Measurements from ENCODE around the gene RASA3. TPM values are rescaled to one million over a fixed set of nuclear protein-coding genes. Genes with fewer than 3 reads are reported as not detected.

The RASA3 gene
- total and polyA plus RNA-seq, 5 donors from 2014 or later: 93.8 to 265 (median 99.6) TPM

DNA sequence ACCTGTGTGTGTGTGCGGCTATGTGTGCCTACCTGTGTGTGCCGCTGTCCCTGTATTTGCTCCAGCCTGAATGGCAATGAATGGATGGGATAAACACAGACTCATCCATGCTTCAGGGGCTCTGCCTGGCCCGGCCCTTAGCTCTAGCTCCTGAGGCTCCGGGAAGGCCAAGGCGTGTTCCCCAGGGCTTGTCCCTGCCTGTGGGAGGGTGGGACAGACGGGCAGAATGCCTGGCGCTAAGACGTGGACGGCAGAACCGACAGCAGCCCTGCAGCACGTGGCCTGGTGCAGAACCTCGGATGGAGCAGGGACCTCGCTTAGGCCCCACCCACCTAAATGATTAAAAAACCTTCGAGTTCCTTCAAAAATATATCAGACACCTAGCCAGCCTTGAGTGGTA, 100.8 kb downstream of the RASA3 start:
- Histone ChIP-seq H3K4me1 (ENCODE audit: control insufficient read depth, insufficient read depth, low read length, poor library complexity, severe bottlenecking) (no peaks in the 10 kb centered on the region), H3K27me3 (ENCODE audit: control insufficient read depth, insufficient read depth, low read length) (no peaks in the 10 kb centered on the region), H3K4me3 (ENCODE audit: low read depth, low read length) (no peak overlapping the region), H3K9me3 (ENCODE audit: control insufficient read depth in 2 of 2, low read length in 2 of 2) (no peaks in the 10 kb centered on the region), H3K27ac (ENCODE audit: insufficient read depth, low read length, poor library complexity, severe bottlenecking) (no peak overlapping the region), H3K36me3 (ENCODE audit: control insufficient read depth, insufficient read depth, low read length) (peaks cover 70% of the 10 kb centered on the region)
- Mint-ChIP-seq H3K9me3 (peaks cover 0 to 1% (median 0%) of the 10 kb centered on the region in 7 donors), H3K27ac (no peak overlapping the region), H3K36me3 (peaks cover 18% of the 10 kb centered on the region), H3K4me3 (no peak overlapping the region), H3K27me3 (no peaks in the 10 kb centered on the region), H3K4me1 (peaks cover 0 to 36% (median 7%) of the 10 kb centered on the region in 4 donors)
- no peak for ATAC-seq (ENCODE audit: low read depth in 2 of 2)
- no peak for DNase-seq

DNA sequence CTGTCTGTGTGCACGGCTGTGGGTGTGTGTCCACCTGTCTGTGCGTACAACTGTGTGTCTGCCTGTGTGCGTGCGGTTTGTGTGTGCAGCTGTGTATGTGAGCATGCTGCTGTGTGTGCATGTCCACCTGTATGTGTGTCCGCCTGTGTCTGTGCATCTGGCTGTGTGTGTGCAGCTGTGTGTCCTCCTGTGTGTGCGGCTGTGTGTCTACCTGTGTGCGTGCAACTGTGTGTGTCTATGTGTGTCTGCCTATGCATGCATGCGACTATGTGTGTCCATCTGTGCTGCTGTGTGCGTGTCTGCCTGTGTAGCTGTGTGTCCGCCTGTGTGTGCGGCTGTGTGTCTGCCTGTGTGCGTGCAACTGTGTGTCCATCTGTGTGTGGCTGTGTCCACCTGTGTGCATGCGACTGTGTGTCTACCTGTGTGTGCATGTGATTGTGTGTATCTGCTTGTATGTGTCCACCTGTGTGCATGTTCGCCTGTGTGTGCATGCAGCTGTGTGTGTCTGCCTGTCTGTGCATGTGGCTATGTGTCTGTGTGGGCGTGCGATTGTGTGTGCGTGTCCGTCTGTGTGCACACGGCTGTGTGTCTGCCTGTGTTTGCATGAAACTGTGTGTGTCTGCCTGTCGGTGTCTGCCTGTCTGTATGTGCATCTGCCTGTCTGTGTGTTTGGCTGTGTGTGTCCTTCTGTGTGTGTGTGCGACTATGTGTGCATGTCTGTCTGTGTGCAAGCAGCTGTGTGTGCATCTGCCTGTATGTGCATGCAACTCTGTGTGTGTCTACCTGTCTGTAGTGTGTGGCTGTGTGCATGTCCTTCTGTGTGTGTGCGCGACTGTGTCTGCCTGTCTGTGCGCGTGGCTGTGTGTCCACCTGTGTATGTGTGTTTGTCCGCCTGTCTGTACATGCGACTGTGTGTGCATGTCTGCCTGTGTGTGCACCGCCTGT, 101.5 kb downstream of the RASA3 start:
- H3K4me1 Mint-ChIP-seq: peaks cover 0 to 31% (median 6%) of the 10 kb centered on the region in 4 donors
- no peak overlapping the region for H3K4me3 Mint-ChIP-seq
- peaks cover 0 to 1% (median 0%) of the 10 kb centered on the region in 7 donors for H3K9me3 Mint-ChIP-seq
- DNase-seq: no peak
- Histone ChIP-seq H3K27ac (ENCODE audit: insufficient read depth, low read length, poor library complexity, severe bottlenecking) (no peak overlapping the region), H3K4me1 (ENCODE audit: control insufficient read depth, insufficient read depth, low read length, poor library complexity, severe bottlenecking) (no peaks in the 10 kb centered on the region), H3K27me3 (ENCODE audit: control insufficient read depth, insufficient read depth, low read length) (no peaks in the 10 kb centered on the region), H3K9me3 (ENCODE audit: control insufficient read depth in 2 of 2, low read length in 2 of 2) (no peaks in the 10 kb centered on the region), H3K36me3 (ENCODE audit: control insufficient read depth, insufficient read depth, low read length) (peaks cover 72% of the 10 kb centered on the region), H3K4me3 (ENCODE audit: low read depth, low read length) (no peak overlapping the region)
- H3K27ac Mint-ChIP-seq: peak overlapping the region in 1 of 3 donors; percentile 9
- no peaks in the 10 kb centered on the region for H3K27me3 Mint-ChIP-seq
- peaks cover 23% of the 10 kb centered on the region for H3K36me3 Mint-ChIP-seq
- ATAC-seq (ENCODE audit: low read depth in 2 of 2): no peak

DNA sequence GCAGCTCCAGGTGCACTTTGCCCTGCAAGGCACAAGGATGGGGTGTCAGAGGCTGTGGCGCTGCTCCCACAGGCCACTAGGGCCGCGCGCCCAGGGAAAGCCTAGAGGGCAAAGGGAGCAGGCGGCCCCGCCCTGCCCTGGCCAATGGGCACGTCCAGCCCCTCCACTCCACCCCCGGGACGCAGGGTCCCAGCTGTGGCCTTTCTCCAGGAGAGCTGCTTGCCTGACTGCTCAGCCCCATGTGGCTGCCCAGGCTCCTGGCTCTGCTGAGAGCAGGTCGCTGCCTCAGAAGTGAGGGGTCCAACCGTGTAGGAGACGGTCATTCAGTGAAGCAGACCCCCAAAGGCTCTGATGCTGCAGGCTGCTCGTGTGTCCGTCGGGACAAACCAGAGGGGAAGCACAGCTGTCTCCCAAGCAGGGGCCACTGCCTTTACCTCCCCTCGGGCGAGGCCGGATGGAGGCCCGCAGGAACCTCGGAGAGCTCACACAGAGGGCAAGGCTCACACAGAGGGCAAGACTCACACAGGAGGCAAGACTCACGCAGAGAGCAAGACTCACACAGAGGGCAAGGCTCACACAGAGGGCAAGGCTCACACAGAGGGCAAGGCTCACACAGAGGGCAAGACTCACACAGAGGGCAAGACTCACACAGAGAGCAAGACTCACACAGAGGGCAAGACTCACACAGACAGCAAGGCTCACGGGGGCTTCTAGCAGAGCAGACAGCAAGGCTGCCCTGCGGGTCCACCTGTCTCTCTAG, 102.4 kb downstream of the RASA3 start:
- Histone ChIP-seq H3K36me3 (ENCODE audit: control insufficient read depth, insufficient read depth, low read length) (peaks cover 72% of the 10 kb centered on the region), H3K27me3 (ENCODE audit: control insufficient read depth, insufficient read depth, low read length) (no peaks in the 10 kb centered on the region), H3K27ac (ENCODE audit: insufficient read depth, low read length, poor library complexity, severe bottlenecking) (no peak overlapping the region), H3K9me3 (ENCODE audit: control insufficient read depth in 2 of 2, low read length in 2 of 2) (no peaks in the 10 kb centered on the region), H3K4me1 (ENCODE audit: control insufficient read depth, insufficient read depth, low read length, poor library complexity, severe bottlenecking) (no peaks in the 10 kb centered on the region), H3K4me3 (ENCODE audit: low read depth, low read length) (no peak overlapping the region)
- peaks cover 23% of the 10 kb centered on the region for H3K36me3 Mint-ChIP-seq
- peaks cover 0 to 30% (median 6%) of the 10 kb centered on the region in 4 donors for H3K4me1 Mint-ChIP-seq
- H3K27me3 Mint-ChIP-seq: peaks cover 2% of the 10 kb centered on the region
- no peak overlapping the region for H3K4me3 Mint-ChIP-seq
- H3K9me3 Mint-ChIP-seq: peaks cover 0 to 1% (median 0%) of the 10 kb centered on the region in 7 donors
- DNase-seq (no peak), ATAC-seq (ENCODE audit: low read depth in 2 of 2) (no peak)
- H3K27ac Mint-ChIP-seq: no peak overlapping the region

DNA sequence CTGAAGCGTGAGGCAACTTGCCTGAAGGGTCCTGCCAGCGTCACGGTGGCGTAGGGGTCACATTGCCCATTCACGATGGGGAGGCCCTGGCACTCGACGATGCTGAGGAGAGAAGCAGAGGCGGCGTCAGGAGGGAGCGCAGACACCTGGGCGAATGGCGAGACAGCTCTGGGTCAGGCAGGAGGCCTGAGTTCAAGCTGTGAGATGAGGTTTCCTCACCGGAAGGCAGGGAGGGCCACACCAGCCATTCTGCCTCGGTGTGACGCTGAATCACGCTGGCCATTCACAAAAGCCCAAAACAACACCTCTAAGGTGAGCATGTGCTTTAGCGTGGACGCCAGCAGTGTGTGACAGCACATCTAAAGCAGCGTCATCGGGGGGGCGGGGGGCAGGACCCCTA, 104.6 kb downstream of the RASA3 start:
- no peaks in the 10 kb centered on the region for H3K27me3 ChIP-seq (ENCODE audit: control insufficient read depth, insufficient read depth, low read length)
- Mint-ChIP-seq H3K27ac (no peak overlapping the region), H3K27me3 (peaks cover 5% of the 10 kb centered on the region), H3K4me1 (peaks cover 0 to 23% (median 6%) of the 10 kb centered on the region in 4 donors), H3K4me3 (no peak overlapping the region), H3K9me3 (no peaks in the 10 kb centered on the region), H3K36me3 (peaks cover 26% of the 10 kb centered on the region)
- peaks cover 77% of the 10 kb centered on the region for H3K36me3 ChIP-seq (ENCODE audit: control insufficient read depth, insufficient read depth, low read length)
- H3K9me3 ChIP-seq (ENCODE audit: control insufficient read depth in 2 of 2, low read length in 2 of 2): no peaks in the 10 kb centered on the region
- H3K27ac ChIP-seq (ENCODE audit: insufficient read depth, low read length, poor library complexity, severe bottlenecking): no peak overlapping the region
- no peak overlapping the region for H3K4me3 ChIP-seq (ENCODE audit: low read depth, low read length)
- H3K4me1 ChIP-seq (ENCODE audit: control insufficient read depth, insufficient read depth, low read length, poor library complexity, severe bottlenecking): no peaks in the 10 kb centered on the region
- DNase-seq (no peak), ATAC-seq (ENCODE audit: low read depth in 2 of 2) (no peak)

DNA sequence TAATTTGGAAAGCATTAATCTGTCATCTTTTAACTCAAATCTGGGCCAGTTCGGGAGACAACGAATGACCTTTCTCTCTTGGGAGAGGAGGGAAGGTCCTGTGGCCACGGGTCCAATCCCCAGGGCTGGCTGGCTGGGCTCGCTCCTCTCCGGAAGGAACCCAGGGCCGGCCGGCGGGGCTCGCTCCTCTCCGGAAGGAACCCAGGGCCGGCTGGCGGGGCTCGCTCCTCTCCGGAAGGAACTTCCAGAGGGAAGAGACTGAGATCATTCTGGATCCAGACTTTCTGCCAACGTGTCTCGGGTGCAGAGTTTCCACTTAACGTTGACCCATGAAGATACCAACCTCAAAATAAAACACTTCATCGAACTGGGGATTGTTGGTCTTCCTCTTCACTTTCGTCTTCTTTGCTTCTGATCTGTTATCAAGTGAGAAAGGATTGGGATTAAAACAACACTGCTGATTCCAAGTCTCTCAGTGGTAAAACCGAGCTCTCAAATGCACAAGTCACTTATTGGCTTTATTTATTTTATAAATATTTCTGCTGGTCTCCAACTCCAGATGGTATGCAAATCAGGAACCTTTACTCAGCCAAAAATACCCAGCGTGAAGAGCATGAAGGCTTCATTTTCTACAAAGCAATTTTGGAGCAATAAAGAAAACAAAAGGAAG, 105.2 kb downstream of the RASA3 start:
- no peaks in the 10 kb centered on the region for H3K9me3 ChIP-seq (ENCODE audit: control insufficient read depth in 2 of 2, low read length in 2 of 2)
- Mint-ChIP-seq H3K4me3 (no peak overlapping the region), H3K27me3 (peaks cover 5% of the 10 kb centered on the region), H3K27ac (no peak overlapping the region), H3K36me3 (peaks cover 26% of the 10 kb centered on the region), H3K4me1 (peaks cover 0 to 20% (median 5%) of the 10 kb centered on the region in 4 donors), H3K9me3 (no peaks in the 10 kb centered on the region)
- no peak for ATAC-seq (ENCODE audit: low read depth in 2 of 2)
- DNase-seq: no peak
- H3K4me1 ChIP-seq (ENCODE audit: control insufficient read depth, insufficient read depth, low read length, poor library complexity, severe bottlenecking): no peaks in the 10 kb centered on the region
- H3K27ac ChIP-seq (ENCODE audit: insufficient read depth, low read length, poor library complexity, severe bottlenecking): no peak overlapping the region
- H3K4me3 ChIP-seq (ENCODE audit: low read depth, low read length): no peak overlapping the region
- peaks cover 84% of the 10 kb centered on the region for H3K36me3 ChIP-seq (ENCODE audit: control insufficient read depth, insufficient read depth, low read length)
- H3K27me3 ChIP-seq (ENCODE audit: control insufficient read depth, insufficient read depth, low read length): no peaks in the 10 kb centered on the region

DNA sequence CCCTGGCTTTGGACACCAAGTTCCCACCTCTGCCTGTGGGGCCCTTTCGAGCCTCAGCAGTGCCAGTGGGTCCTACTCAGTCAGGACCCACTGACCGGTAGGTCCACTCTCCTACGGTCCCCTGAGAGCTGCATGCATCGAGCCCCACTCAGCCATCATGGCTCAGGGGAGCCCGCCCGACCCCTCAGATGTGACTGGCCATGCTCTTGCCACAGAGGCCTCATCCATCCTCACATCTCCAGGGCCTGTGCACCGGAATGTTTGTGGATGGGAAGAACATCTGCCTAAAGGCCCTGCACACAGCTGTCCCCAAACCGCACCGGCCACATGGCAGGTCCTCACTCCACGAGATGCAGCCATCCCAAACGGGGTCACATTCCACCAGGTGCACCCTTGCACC, 105.9 kb downstream of the RASA3 start:
- Histone ChIP-seq H3K36me3 (ENCODE audit: control insufficient read depth, insufficient read depth, low read length) (peaks cover 86% of the 10 kb centered on the region), H3K4me1 (ENCODE audit: control insufficient read depth, insufficient read depth, low read length, poor library complexity, severe bottlenecking) (no peaks in the 10 kb centered on the region), H3K9me3 (ENCODE audit: control insufficient read depth in 2 of 2, low read length in 2 of 2) (no peaks in the 10 kb centered on the region), H3K27ac (ENCODE audit: insufficient read depth, low read length, poor library complexity, severe bottlenecking) (no peak overlapping the region), H3K4me3 (ENCODE audit: low read depth, low read length) (no peak overlapping the region), H3K27me3 (ENCODE audit: control insufficient read depth, insufficient read depth, low read length) (no peaks in the 10 kb centered on the region)
- Mint-ChIP-seq H3K27ac (peak overlapping the region in 1 of 3 donors; percentile 5), H3K4me3 (no peak overlapping the region), H3K27me3 (peaks cover 5% of the 10 kb centered on the region), H3K4me1 (peaks cover 0 to 13% (median 5%) of the 10 kb centered on the region in 4 donors), H3K9me3 (no peaks in the 10 kb centered on the region), H3K36me3 (peaks cover 29% of the 10 kb centered on the region)
- DNase-seq (no peak), ATAC-seq (ENCODE audit: low read depth in 2 of 2) (no peak)

DNA sequence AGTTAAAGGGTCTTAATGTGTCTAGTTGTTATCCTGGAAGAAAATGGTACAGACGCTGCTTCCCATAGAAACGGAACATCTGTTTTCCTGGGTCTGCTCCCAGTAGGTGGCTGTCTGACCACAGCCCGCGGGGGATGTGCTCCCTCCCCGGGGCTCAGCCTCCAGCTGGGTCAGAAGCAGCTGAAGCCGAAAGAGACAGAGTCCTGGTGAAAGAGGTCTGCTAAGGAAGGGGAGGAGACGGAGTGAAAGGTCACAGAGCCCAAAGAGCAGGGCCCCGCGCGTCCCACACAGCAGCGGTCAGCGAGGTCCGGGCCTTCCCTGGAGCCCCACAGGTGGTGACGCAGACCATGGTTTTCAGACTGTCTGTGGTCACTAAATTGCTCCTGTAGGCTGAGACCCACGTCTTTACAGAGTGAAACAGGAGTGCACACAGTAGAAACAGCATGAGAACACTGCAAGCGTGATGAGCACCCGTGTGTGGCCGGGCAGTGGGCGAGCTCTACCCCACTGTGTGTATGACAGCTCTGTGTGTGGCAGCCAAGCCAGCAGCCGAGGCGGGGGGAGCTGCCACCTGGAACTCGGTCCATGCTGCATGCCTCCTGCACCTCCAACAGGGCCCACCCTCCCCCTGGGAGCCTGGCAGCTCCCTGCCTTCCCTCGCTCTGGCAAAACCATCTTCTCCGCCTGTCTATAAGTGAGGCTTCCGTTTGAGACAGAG, 106.5 kb downstream of the RASA3 start:
- Mint-ChIP-seq H3K4me1 (peaks cover 0 to 7% (median 2%) of the 10 kb centered on the region in 4 donors), H3K36me3 (peaks cover 26% of the 10 kb centered on the region), H3K4me3 (no peak overlapping the region), H3K9me3 (no peaks in the 10 kb centered on the region), H3K27me3 (peaks cover 5% of the 10 kb centered on the region), H3K27ac (peak overlapping the region in 1 of 3 donors; percentile 60)
- H3K27ac ChIP-seq (ENCODE audit: insufficient read depth, low read length, poor library complexity, severe bottlenecking): no peak overlapping the region
- no peaks in the 10 kb centered on the region for H3K4me1 ChIP-seq (ENCODE audit: control insufficient read depth, insufficient read depth, low read length, poor library complexity, severe bottlenecking)
- peaks cover 86% of the 10 kb centered on the region for H3K36me3 ChIP-seq (ENCODE audit: control insufficient read depth, insufficient read depth, low read length)
- ATAC-seq (ENCODE audit: low read depth in 2 of 2): no peak
- no peak overlapping the region for H3K4me3 ChIP-seq (ENCODE audit: low read depth, low read length)
- H3K9me3 ChIP-seq (ENCODE audit: control insufficient read depth in 2 of 2, low read length in 2 of 2): no peaks in the 10 kb centered on the region
- no peaks in the 10 kb centered on the region for H3K27me3 ChIP-seq (ENCODE audit: control insufficient read depth, insufficient read depth, low read length)
- no peak for DNase-seq

All from CD4-positive, CD25-positive, alpha-beta regulatory T cell (primary cell).